ENCODE measurements around the gene RASGEF1C.

RASGEF1C gene

DNA sequence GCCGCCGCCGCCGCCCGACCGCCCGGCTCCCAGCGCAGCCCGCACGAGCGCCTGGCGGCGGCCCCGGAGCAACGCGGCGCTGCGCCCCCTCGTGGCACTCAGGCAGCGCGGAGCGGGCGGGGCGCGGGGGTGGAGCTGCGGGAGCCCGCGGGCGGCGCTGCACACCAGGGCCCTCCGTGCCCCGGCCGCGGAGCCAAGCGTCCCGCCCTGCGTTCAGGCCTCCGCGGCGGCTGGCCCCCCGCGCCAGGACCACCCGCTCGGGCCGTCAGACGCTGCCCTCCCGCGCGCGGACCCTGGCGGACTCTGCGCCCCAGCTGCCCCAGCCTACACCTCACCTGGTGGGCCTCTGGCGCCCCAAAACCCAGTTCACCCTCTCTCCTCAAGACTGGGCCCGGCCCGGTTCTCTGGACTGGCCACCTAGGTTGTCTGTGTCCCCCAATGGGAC is at the start of gene RASGEF1C:
Gene RASGEF1C (minus strand): TSS at position 75 of the 445 bp plus-strand sequence. CDS start 71,159 bp downstream, outside the sequence.
- intact Hi-C loops (cut with DNase I; ENCODE audit: low total_unique reads), result no loop called here
- TF ChIP-seq, protein P1, sequence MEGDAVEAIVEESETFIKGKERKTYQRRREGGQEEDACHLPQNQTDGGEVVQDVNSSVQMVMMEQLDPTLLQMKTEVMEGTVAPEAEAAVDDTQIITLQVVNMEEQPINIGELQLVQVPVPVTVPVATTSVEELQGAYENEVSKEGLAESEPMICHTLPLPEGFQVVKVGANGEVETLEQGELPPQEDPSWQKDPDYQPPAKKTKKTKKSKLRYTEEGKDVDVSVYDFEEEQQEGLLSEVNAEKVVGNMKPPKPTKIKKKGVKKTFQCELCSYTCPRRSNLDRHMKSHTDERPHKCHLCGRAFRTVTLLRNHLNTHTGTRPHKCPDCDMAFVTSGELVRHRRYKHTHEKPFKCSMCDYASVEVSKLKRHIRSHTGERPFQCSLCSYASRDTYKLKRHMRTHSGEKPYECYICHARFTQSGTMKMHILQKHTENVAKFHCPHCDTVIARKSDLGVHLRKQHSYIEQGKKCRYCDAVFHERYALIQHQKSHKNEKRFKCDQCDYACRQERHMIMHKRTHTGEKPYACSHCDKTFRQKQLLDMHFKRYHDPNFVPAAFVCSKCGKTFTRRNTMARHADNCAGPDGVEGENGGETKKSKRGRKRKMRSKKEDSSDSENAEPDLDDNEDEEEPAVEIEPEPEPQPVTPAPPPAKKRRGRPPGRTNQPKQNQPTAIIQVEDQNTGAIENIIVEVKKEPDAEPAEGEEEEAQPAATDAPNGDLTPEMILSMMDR (IDR thresholded peaks at IDR 0.05), result peak in 1 of 2 experiments; percentile 44
- Histone ChIP-seq H3K36me3 (no peaks in the 10 kb centered on the region), H3K27me3 (peaks cover 0 to 55% of the 10 kb centered on the region in 2 donors), H3K4me3 (peak within 1 kb of the TSS; percentile 27 to 43), H3K27ac (no peak within 1 kb of the TSS), H3K9me3 (no peaks in the 10 kb centered on the region), H3K4me1 (peaks cover 0 to 24% (median 5%) of the 10 kb centered on the region in 4 donors)
- DNase-seq, result no peak

DNA sequence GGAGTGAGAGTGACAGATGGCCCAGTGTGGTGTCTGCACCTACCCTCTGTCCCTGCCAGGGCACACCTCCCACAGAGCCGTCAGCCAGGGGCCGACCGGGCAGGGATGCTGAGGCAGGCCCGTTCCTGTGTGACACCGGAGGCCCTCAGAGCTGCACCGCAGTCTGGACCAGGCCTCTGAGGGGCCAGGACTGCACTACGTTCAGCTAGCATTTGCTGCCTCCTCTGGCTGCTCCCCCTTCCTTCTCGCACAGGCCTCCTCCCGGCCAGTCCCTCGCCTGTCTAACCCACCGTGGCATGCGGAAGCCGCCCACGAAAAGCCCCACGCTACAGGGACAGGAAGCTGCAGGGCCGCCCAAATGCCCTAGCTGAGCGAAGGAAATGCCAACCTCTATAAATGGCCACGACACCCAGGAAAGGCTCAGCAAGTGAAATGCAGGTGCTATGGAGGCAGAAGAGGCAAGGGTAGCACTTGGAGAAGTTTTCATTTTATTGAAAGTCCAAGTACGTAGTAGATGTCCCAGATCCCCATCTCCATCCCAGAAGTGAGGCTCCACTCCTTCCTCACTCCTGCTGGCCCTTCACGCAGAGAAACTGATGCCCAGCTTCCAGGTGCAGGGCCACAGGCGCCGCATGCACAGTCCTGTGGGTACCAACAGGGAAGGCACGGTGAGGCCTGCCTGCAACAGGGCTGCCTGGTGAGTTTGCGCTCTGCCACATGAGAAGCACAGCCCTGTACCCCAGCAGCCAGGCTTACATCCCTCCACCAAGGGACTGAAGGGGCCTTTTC is 44.2 kb upstream of the RASGEF1C start:
- Histone ChIP-seq H3K27ac (no peak overlapping the region), H3K4me1 (no peaks in the 10 kb centered on the region), H3K36me3 (peaks cover 97 to 99% (median 98%) of the 10 kb centered on the region in 3 donors), H3K27me3 (no peaks in the 10 kb centered on the region), H3K4me3 (no peak overlapping the region), H3K9me3 (peaks cover 13 to 99% (median 88%) of the 10 kb centered on the region in 3 donors)
- TF ChIP-seq, protein P1 (IDR thresholded peaks at IDR 0.05), result no peak
- intact Hi-C loops (cut with DNase I; ENCODE audit: low total_unique reads), result no loop called here
- DNase-seq, result no peak

DNA sequence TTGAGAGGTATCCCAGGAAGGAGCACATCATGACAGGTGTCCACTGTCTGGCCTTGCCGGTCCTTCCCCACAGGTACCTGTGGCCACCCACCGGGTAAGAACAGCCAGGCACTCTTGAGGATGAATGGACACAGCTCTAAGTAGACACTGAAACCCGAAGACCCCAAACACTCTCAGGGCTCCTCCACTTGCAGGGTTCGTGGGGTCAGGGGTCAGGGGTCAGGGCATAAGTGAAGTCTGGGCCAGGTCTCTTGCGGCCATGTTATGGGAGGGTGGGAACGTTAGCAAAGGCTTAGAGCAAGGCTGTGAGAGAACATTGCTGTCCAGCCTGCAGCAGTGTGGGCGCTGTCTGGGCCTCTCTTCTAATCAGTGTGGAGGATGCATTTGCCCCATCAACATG is 42.9 kb upstream of the RASGEF1C start:
- no peak for DNase-seq
- Histone ChIP-seq H3K4me3 (no peak overlapping the region), H3K36me3 (peaks cover 97 to 99% (median 98%) of the 10 kb centered on the region in 3 donors), H3K27ac (no peak overlapping the region), H3K4me1 (no peaks in the 10 kb centered on the region), H3K27me3 (no peaks in the 10 kb centered on the region), H3K9me3 (peaks cover 13 to 99% (median 85%) of the 10 kb centered on the region in 3 donors)
- TF ChIP-seq, protein P1 (IDR thresholded peaks at IDR 0.05), result no peak
- intact Hi-C loops (cut with DNase I; ENCODE audit: low total_unique reads), result no loop called here

DNA sequence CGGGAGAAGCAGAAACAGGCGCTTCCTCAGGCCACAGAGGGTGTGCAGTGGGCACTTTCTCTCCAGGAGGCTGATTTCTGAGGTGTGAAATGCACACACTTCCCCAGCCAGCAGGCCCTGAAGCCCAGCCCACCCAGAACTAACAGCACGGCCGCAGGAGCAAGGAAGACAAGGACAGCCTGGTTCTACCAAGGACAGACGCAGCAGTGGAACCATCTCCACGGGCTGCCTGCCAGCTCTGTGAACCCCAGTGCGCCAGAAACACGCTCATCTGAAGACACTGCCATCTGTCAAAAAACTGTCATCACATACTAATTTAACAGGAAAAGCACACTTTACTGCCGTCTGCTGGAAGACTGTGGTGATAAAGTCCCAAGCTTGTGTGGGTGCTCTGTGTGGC is 42.1 kb upstream of the RASGEF1C start:
- Histone ChIP-seq H3K27ac (no peak overlapping the region), H3K27me3 (no peaks in the 10 kb centered on the region), H3K4me1 (no peaks in the 10 kb centered on the region), H3K4me3 (no peak overlapping the region), H3K9me3 (peaks cover 13 to 98% (median 77%) of the 10 kb centered on the region in 3 donors), H3K36me3 (peaks cover 97 to 99% (median 98%) of the 10 kb centered on the region in 3 donors)
- TF ChIP-seq, protein P1 (IDR thresholded peaks at IDR 0.05), result no peak
- intact Hi-C loops (cut with DNase I; ENCODE audit: low total_unique reads), result no loop called here
- DNase-seq, result no peak

DNA sequence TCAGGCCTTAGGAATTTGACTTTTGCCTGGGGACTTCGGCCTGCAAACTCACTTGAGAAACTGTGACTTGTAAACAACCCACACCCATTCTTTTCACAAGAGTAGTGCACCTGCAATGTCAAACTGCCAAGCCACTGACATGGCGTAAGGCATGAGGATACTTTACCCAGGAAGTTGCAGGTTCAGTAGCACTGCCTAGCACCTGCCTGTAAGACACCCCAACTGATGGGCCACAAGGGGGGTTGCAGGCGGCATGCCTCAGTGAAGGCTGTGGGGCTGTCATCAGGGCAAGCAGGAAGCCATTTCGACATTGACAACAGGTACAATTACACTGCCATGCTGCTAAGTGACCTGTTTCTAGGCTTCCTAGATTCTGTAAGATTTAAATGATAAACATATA is 41.3 kb upstream of the RASGEF1C start:
- no peak overlapping the region for H3K27ac ChIP-seq
- peaks cover 11 to 98% (median 70%) of the 10 kb centered on the region in 3 donors for H3K9me3 ChIP-seq
- no peak for DNase-seq
- H3K4me3 ChIP-seq, result no peak overlapping the region
- no peaks in the 10 kb centered on the region for H3K27me3 ChIP-seq
- H3K4me1 ChIP-seq, result no peaks in the 10 kb centered on the region
- intact Hi-C loops (cut with DNase I; ENCODE audit: low total_unique reads), result no loop called here
- TF ChIP-seq, protein P1 (IDR thresholded peaks at IDR 0.05), result no peak
- peaks cover 98% of the 10 kb centered on the region in 3 donors for H3K36me3 ChIP-seq

All from tibial artery (tissue), 4 donors.